ENCODE data around the gene HIBADH. TPM values are rescaled to one million over a fixed set of nuclear protein-coding genes. Genes with fewer than 3 reads are reported as not detected.
"Not testable (repeated sequence)": the region's sequence is repeated elsewhere in the genome, so short reads cannot be mapped to it uniquely, and the experiment has no call there.

The HIBADH gene
- total RNA-seq, 1 experiment from 2014 or later = 33.7 TPM

GRCh38 chr7:27677912-27678612, 15.4 kb upstream of the HIBADH start:
- TF ChIP-seq CTCF (IDR thresholded peaks at IDR 0.05; ENCODE audit: insufficient read depth in 1 of 2, low read depth in 1 of 2, low read length in 1 of 2, severe bottlenecking in 1 of 2, unreplicated experiment in 1 of 2) = no peak
- H3K9me3 ChIP-seq = no peaks in the 10 kb centered on the region
- no peaks in the 10 kb centered on the region for H3K36me3 ChIP-seq (ENCODE audit: control insufficient read depth, insufficient read depth, low read length)
- TSS peak; percentile 38 for BruUV-seq (replicated peaks)
- intact Hi-C loops (cut with micrococcal nuclease; ENCODE audit: unreplicated experiment) = loop anchor here (1.0 kb wide), 1 partner anchor 15 kb away; no protein-coding TSS in a partner anchor
- H3K4me3 Mint-ChIP-seq (ENCODE audit: unreplicated experiment) = no peak overlapping the region
- H3K36me3 Mint-ChIP-seq (ENCODE audit: insufficient read depth, unreplicated experiment) = no peaks in the 10 kb centered on the region
- ChIA-PET POLR2A (no interaction called here), CTCF (interaction anchor here (1.1 kb wide), 1 partner anchor 15 kb away, joined by 6 read pairs; the partner anchor contains the start of gene HIBADH)
- no peaks in the 10 kb centered on the region for H3K27me3 Mint-ChIP-seq (ENCODE audit: insufficient read depth, unreplicated experiment)
- H3K4me1 Mint-ChIP-seq (ENCODE audit: low read depth, unreplicated experiment) = peaks cover 12% of the 10 kb centered on the region
- H3K27ac Mint-ChIP-seq (ENCODE audit: unreplicated experiment) = peak overlapping the region; percentile 73
- H3K9me3 Mint-ChIP-seq (ENCODE audit: unreplicated experiment) = no peaks in the 10 kb centered on the region
- H3K27me3 ChIP-seq (replicated peaks; ENCODE audit: control insufficient read depth, insufficient read depth, low read length) = no peaks in the 10 kb centered on the region
- H3K4me3 ChIP-seq (ENCODE audit: low read depth, low read length) = no peak overlapping the region
- peak in 1 of 2 experiments; percentile 43 for DNase-seq
- peaks cover 23% of the 10 kb centered on the region for H3K4me1 ChIP-seq

- H3K9me3 Mint-ChIP-seq (ENCODE audit: unreplicated experiment); H3K36me3 Mint-ChIP-seq (ENCODE audit: insufficient read depth, unreplicated experiment); H3K9me3 ChIP-seq; DNase-seq; H3K4me3 ChIP-seq (ENCODE audit: low read depth, low read length); H3K27me3 Mint-ChIP-seq (ENCODE audit: insufficient read depth, unreplicated experiment); intact Hi-C loops (cut with micrococcal nuclease; ENCODE audit: unreplicated experiment); H3K36me3 ChIP-seq (ENCODE audit: control insufficient read depth, insufficient read depth, low read length); BruUV-seq (replicated peaks); H3K27me3 ChIP-seq (replicated peaks; ENCODE audit: control insufficient read depth, insufficient read depth, low read length); POLR2A ChIA-PET; H3K4me3 Mint-ChIP-seq (ENCODE audit: unreplicated experiment); H3K27ac Mint-ChIP-seq (ENCODE audit: unreplicated experiment); CTCF ChIA-PET: not testable (repeated sequence)
- H3K4me1 ChIP-seq = peaks cover 20% of the 10 kb centered on the region
- H3K4me1 Mint-ChIP-seq (ENCODE audit: low read depth, unreplicated experiment) = peaks cover 12% of the 10 kb centered on the region
Measured at GRCh38 chr7:27674126-27674525, 11.4 kb upstream of the HIBADH start.

- CTCF ChIA-PET = no interaction called here
- no TSS peak for BruUV-seq (replicated peaks)
- no peaks in the 10 kb centered on the region for H3K36me3 Mint-ChIP-seq (ENCODE audit: insufficient read depth, unreplicated experiment)
- no peak overlapping the region for H3K27ac Mint-ChIP-seq (ENCODE audit: unreplicated experiment)
- no peaks in the 10 kb centered on the region for H3K27me3 Mint-ChIP-seq (ENCODE audit: insufficient read depth, unreplicated experiment)
- no peaks in the 10 kb centered on the region for H3K9me3 ChIP-seq
- TF ChIP-seq CTCF (IDR thresholded peaks at IDR 0.05; ENCODE audit: insufficient read depth in 1 of 2, low read depth in 1 of 2, low read length in 1 of 2, severe bottlenecking in 1 of 2, unreplicated experiment in 1 of 2) = no peak
- POLR2A ChIA-PET = no interaction called here
- H3K4me1 ChIP-seq = no peaks in the 10 kb centered on the region
- no peak overlapping the region for H3K4me3 Mint-ChIP-seq (ENCODE audit: unreplicated experiment)
- H3K9me3 Mint-ChIP-seq (ENCODE audit: unreplicated experiment) = no peaks in the 10 kb centered on the region
- H3K4me3 ChIP-seq (ENCODE audit: low read depth, low read length) = no peak overlapping the region
- H3K4me1 Mint-ChIP-seq (ENCODE audit: low read depth, unreplicated experiment) = peaks cover 7% of the 10 kb centered on the region
- no peak for DNase-seq
- H3K36me3 ChIP-seq (ENCODE audit: control insufficient read depth, insufficient read depth, low read length) = no peaks in the 10 kb centered on the region
- intact Hi-C loops (cut with micrococcal nuclease; ENCODE audit: unreplicated experiment) = no loop called here
- no peaks in the 10 kb centered on the region for H3K27me3 ChIP-seq (replicated peaks; ENCODE audit: control insufficient read depth, insufficient read depth, low read length)
Measured at GRCh38 chr7:27671675-27672074, 9.0 kb upstream of the HIBADH start.
